Stimulated activated CD4-positive, alpha-beta T cell treated with anti-CD3 and anti-CD28 coated beads, Interleukin-12 subunit alpha, Interleukin-12 subunit beta, amount 100 ng/mL, for 48 hours (primary cell): ENCODE data around the gene DOCK2.

ENCODE experiments used
- DNase-seq, 3 donors: peaks; one replicate each; pipeline ENCODE4 v3.0.0-alpha.2; 2020; ENCODE audit warnings: low read depth in 2 of 3, low spot score in 1 of 3

The DOCK2 gene

GRCh38 chr5:169688106-169688505 is 51.0 kb downstream of the DOCK2 start:
- no peak for DNase-seq

GRCh38 chr5:169691471-169691870 is 54.4 kb downstream of the DOCK2 start:
- no peak for DNase-seq

- no peak for DNase-seq
Observed at GRCh38 chr5:169694091-169694625, 57.1 kb downstream of the DOCK2 start.

- DNase-seq = no peak
Observed at GRCh38 chr5:169695025-169695625, 58.0 kb downstream of the DOCK2 start.

GRCh38 chr5:169695919-169696490 is 58.9 kb downstream of the DOCK2 start:
- no peak for DNase-seq

GRCh38 chr5:169696621-169697510 is 59.8 kb downstream of the DOCK2 start:
- DNase-seq = no peak

- DNase-seq = no peak
Observed at GRCh38 chr5:169697511-169697890, 60.4 kb downstream of the DOCK2 start.

GRCh38 chr5:169697976-169698375 is 60.9 kb downstream of the DOCK2 start:
- no peak for DNase-seq

GRCh38 chr5:169700611-169701010 is 63.5 kb downstream of the DOCK2 start:
- no peak for DNase-seq

- DNase-seq = no peak
Observed at GRCh38 chr5:169701910-169702451, 64.9 kb downstream of the DOCK2 start.

GRCh38 chr5:169702693-169703481 is 65.8 kb downstream of the DOCK2 start:
- DNase-seq = peak; percentile 3 to 8 (median 4)

- no peak for DNase-seq
Observed at GRCh38 chr5:169703813-169704212, 66.7 kb downstream of the DOCK2 start.

GRCh38 chr5:169705322-169705721 is 68.2 kb downstream of the DOCK2 start:
- DNase-seq = no peak

- no peak for DNase-seq
Observed at GRCh38 chr5:169706071-169706470, 69.0 kb downstream of the DOCK2 start.

- DNase-seq = no peak
Observed at GRCh38 chr5:169706758-169707450, 69.8 kb downstream of the DOCK2 start.

- no peak for DNase-seq
Observed at GRCh38 chr5:169707686-169708085, 70.6 kb downstream of the DOCK2 start.

- no peak for DNase-seq
Observed at GRCh38 chr5:169710675-169711074, 73.6 kb downstream of the DOCK2 start.

GRCh38 chr5:169711551-169712225 is 74.6 kb downstream of the DOCK2 start:
- no peak for DNase-seq

GRCh38 chr5:169712428-169712827 is 75.4 kb downstream of the DOCK2 start:
- no peak for DNase-seq

- DNase-seq = no peak
Observed at GRCh38 chr5:169716287-169716686, 79.2 kb downstream of the DOCK2 start.
